GM06990 (cell line): ENCODE results near the gene EPAS1.

Source experiments
- DNase-seq: peaks from one replicate; pipeline ENCODE4 v3.0.0-alpha.2; 2011; ENCODE audit not compliant: insufficient read length; ENCODE audit errors: extremely low read depth
- H3K27me3 ChIP-seq: replicated peaks from 2 replicates; pipeline ENCODE4 v1.6.0; 2011; ENCODE audit warnings: low read length; ENCODE audit not compliant: control insufficient read depth, insufficient read depth
- H3K36me3 ChIP-seq: 2 replicates; pipeline ENCODE4 v1.5.1; 2011; ENCODE audit warnings: low read length; ENCODE audit not compliant: control insufficient read depth, insufficient read depth
- H3K4me3 ChIP-seq: replicated peaks from 2 replicates; pipeline ENCODE4 v1.5.1; 2011; ENCODE audit warnings: low read depth, mild to moderate bottlenecking, control low read depth, low read length
- TF ChIP-seq, protein P1 (sequence below): IDR thresholded peaks from 2 replicates; pipeline ENCODE4 v1.5.1; 2011; ENCODE audit warnings: low read length, control low read depth, mild to moderate bottlenecking, inconsistent platforms; ENCODE audit not compliant: insufficient read depth, poor library complexity, severe bottlenecking

The EPAS1 gene

DNA sequence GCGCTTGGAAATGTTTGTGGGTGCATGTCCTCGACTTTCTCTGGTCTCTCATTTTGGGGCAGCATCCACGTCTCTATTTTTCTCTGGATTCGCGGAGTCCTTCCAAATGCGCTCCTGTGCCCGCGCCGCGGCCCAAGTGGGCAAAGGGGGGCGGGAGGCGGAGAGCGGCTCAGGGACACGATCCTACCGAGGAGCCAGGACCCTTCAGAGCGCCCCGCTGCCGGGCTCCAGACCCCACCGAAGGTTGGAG lies 990 bp downstream of the EPAS1 start:
- peak; percentile 20 for DNase-seq
- TF ChIP-seq, protein P1, sequence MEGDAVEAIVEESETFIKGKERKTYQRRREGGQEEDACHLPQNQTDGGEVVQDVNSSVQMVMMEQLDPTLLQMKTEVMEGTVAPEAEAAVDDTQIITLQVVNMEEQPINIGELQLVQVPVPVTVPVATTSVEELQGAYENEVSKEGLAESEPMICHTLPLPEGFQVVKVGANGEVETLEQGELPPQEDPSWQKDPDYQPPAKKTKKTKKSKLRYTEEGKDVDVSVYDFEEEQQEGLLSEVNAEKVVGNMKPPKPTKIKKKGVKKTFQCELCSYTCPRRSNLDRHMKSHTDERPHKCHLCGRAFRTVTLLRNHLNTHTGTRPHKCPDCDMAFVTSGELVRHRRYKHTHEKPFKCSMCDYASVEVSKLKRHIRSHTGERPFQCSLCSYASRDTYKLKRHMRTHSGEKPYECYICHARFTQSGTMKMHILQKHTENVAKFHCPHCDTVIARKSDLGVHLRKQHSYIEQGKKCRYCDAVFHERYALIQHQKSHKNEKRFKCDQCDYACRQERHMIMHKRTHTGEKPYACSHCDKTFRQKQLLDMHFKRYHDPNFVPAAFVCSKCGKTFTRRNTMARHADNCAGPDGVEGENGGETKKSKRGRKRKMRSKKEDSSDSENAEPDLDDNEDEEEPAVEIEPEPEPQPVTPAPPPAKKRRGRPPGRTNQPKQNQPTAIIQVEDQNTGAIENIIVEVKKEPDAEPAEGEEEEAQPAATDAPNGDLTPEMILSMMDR: no peak
- no peak overlapping the region; the same call in 1 of the 2 replicates for H3K4me3 ChIP-seq
- no peaks in the 10 kb centered on the region for H3K36me3 ChIP-seq
- H3K27me3 ChIP-seq: peaks cover 7% of the 10 kb centered on the region; the same call in 1 of the 2 replicates

DNA sequence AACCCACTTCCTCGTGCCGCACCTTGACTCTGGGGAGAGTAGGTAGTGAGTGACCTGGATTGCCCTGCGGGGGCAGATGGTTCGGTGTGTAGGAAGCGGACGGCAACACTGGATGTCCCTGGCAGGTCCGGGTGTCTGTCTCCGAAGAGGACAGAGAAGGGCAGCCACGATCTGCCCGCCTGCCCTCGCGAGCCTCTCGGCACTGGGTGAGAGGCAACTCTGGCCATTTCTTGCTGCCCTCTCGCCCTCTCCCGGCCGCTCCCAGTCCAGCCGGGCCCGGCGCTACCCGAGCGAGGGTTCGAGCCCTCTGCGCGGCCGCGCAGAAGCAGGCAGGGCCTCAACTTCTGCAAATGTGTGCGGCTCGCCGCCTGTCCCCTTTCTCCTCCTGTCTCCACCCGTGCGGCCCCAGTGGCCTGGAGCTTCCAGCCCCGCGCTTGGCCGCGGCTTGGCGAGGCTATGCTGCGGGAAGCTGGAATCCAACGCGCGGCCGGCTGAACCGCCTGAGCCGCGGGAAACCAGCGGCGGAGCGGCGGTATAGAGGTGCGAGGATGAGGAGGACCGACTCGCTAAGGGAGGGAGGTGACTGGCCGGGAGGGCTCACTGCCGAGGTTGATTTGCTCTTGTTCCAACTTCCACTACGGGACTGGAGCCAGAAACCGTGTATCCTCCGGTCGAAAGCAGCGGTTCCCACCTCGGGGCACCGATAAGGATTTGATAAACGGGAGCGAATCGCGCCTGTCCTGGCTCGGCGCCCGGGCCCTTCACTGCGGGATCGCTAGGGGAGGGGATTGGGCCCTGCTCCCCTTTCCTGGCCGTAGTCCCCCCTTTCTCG lies 1.5 kb downstream of the EPAS1 start:
- TF ChIP-seq, protein P1: no peak
- peaks cover 7% of the 10 kb centered on the region; the same call in 1 of the 2 replicates for H3K27me3 ChIP-seq
- no peaks in the 10 kb centered on the region for H3K36me3 ChIP-seq
- H3K4me3 ChIP-seq: no peak overlapping the region
- no peak for DNase-seq

DNA sequence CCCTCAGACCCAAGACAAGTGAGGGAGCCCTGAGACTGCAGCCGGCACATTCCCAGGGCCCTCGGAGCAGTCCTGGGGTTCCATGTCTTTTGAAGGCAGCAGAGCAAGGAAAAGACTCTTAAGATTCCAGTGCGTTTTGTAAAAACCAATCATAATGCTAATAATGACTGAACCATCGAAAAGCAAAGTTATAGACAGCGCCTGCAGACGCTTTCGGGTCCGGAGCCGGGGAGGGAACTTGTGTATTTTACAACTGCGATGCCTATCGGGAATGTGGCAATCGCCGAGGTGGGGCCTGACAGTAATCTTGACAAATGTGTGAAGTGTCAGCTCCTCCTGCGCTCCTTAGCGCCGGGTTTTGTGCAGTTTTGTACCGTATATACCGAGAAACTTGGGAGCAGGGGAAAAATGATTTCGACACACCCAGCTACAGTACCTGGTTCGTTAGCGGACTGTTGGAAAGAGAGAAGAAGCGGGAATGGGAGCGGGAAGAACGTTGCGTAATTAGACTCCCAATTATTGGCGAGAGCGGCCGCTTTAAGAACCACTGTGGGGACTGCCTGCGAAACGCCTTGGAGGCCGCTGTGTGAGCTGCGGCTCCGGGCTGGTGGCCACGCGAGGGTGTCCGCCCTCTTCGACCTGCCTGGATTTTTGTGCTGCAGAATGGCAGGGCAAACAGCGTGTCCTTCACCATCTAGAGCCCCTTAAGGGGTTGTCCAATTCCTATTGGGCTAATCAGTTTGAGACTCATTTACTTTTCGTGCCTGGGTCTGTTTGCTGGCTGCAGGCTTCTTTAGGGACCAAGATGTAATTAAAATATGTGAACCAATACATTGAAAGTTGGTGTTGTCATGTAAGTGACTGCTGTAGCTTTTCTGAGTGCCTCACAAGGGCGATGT lies 2.4 kb downstream of the EPAS1 start:
- peaks cover 7% of the 10 kb centered on the region; the same call in 1 of the 2 replicates for H3K27me3 ChIP-seq
- H3K4me3 ChIP-seq: no peak overlapping the region
- no peak for DNase-seq
- TF ChIP-seq, protein P1: no peak
- no peaks in the 10 kb centered on the region for H3K36me3 ChIP-seq

DNA sequence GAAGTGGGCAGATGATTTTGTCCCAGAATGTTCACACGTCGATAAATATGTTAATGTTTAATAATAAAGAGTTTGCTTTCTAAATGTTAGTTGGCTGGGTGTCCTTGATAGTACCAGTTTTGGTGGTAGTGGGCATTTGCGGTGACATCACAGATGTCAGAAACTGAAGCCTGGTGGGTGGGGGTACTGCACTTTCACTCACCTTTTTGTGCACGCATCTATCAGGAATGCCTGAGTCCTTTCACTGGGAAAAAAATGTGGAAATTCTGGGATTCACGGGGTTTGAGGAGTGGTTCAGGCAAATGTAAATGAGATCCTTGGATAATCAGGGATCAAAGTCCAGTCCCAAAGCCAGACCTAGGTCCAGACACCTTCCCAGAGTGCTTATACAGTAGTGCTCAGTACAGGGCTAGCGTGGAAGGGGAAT lies 3.2 kb downstream of the EPAS1 start:
- H3K4me3 ChIP-seq: no peak overlapping the region
- DNase-seq: no peak
- no peaks in the 10 kb centered on the region for H3K36me3 ChIP-seq
- H3K27me3 ChIP-seq: peaks cover 9% of the 10 kb centered on the region; the same call in 1 of the 2 replicates
- TF ChIP-seq, protein P1: no peak

DNA sequence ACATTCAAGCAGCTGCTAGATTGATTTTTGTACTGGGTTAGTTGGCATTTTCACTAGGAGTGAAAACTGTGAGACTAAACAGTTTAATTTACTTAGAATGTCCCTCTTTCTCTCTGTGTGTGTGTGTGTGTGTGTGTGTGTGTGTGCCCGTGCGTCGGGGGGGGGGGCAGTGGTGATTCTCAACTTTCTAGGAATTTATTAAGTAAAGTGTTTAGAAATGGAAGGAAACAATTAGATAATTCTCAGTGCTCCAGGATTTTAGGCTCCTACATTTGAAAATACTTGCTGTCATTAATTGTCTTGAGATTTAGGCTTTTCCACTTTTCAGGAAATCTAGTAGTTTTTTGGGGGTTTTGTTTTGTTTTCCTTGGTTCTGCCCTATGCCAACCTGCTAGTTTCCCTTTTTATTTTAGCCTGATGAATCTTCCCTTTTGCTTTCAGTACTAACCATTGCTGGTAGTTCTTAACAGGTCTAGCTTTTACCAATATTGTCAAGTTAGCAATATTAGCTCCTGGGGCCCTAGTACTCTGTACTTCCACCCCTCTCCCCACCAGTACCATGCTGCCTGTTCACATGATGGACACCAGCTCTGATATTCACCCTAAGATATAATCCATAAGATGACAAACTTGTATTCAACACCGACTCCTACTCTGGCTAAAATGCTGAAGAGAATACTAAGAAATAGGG lies 4.9 kb downstream of the EPAS1 start:
- TF ChIP-seq, protein P1: no peak
- no peak for DNase-seq
- no peak overlapping the region for H3K4me3 ChIP-seq
- no peaks in the 10 kb centered on the region for H3K36me3 ChIP-seq
- peaks cover 9% of the 10 kb centered on the region; the same call in 1 of the 2 replicates for H3K27me3 ChIP-seq
